H1 (cell line): Measurements from ENCODE around the gene TMTC2.

Experiments used
- ATF2 ChIP-seq: IDR thresholded peaks from 2 replicates; pipeline ENCODE4 v1.6.1; 2012; ENCODE audit warnings: low read length, inconsistent platforms
- CBX5 ChIP-seq: fragments of 300-800, 300-1000 bp; sonication (generic); IDR thresholded peaks from 2 replicates; pipeline ENCODE4 v1.7.1; 2016; ENCODE audit warnings: antibody characterized with exemption, low read length, low read depth
- CREB1 ChIP-seq: IDR thresholded peaks from 2 replicates; pipeline ENCODE4 v1.6.1; 2012; ENCODE audit warnings: inconsistent platforms
- FOSL1 ChIP-seq: IDR thresholded peaks from 2 replicates; pipeline ENCODE4 v1.6.1; 2011; ENCODE audit warnings: mild to moderate bottlenecking, low read depth, low read length, moderate library complexity; ENCODE audit not compliant: insufficient read depth
- POLR2A ChIP-seq, 2 experiments: IDR thresholded peaks; 1 replicate in 1 of 2; 2 replicates in 1 of 2; pipeline ENCODE4 v1.6.1; 2011; ENCODE audit warnings: low read depth in 2 of 2, low read length in 2 of 2, mild to moderate bottlenecking in 2 of 2; ENCODE audit errors: control extremely low read depth in 1 of 2
- POLR2AphosphoS5 ChIP-seq: IDR thresholded peaks from 2 replicates; pipeline ENCODE4 v1.6.1; 2011; ENCODE audit warnings: low read depth, low read length
- SRF ChIP-seq: IDR thresholded peaks from 2 replicates; pipeline ENCODE4 v1.6.1; 2011; ENCODE audit warnings: mild to moderate bottlenecking, low read depth, low read length, moderate library complexity
- ZNF274 ChIP-seq: IDR thresholded peaks from 2 replicates; pipeline ENCODE4 v1.7.0; 2012; ENCODE audit warnings: low read length, borderline replicate concordance; ENCODE audit errors: extremely low read depth
- TF ChIP-seq, protein P1 (sequence below), 3 experiments: IDR thresholded peaks; 1 replicate in 2 of 3; 2 replicates in 1 of 3; pipeline versions ENCODE4 v1.5.1 to v1.6.1; 2011; ENCODE audit warnings: low read length in 3 of 3, mild to moderate bottlenecking in 3 of 3, inconsistent platforms in 2 of 3, low read depth in 1 of 3, moderate library complexity in 1 of 3; ENCODE audit not compliant: insufficient read depth in 1 of 3; ENCODE audit errors: control extremely low read depth in 1 of 3

- TF ChIP-seq, protein P1, sequence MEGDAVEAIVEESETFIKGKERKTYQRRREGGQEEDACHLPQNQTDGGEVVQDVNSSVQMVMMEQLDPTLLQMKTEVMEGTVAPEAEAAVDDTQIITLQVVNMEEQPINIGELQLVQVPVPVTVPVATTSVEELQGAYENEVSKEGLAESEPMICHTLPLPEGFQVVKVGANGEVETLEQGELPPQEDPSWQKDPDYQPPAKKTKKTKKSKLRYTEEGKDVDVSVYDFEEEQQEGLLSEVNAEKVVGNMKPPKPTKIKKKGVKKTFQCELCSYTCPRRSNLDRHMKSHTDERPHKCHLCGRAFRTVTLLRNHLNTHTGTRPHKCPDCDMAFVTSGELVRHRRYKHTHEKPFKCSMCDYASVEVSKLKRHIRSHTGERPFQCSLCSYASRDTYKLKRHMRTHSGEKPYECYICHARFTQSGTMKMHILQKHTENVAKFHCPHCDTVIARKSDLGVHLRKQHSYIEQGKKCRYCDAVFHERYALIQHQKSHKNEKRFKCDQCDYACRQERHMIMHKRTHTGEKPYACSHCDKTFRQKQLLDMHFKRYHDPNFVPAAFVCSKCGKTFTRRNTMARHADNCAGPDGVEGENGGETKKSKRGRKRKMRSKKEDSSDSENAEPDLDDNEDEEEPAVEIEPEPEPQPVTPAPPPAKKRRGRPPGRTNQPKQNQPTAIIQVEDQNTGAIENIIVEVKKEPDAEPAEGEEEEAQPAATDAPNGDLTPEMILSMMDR (IDR thresholded peaks at IDR 0.05; ENCODE audit: control extremely low read depth in 1 of 3, insufficient read depth in 1 of 3, low read depth in 1 of 3, low read length in 3 of 3): peak; percentile 86 to 97 (median 93)
- TF ChIP-seq FOSL1 (no peak), ATF2 (no peak), SRF (no peak), ZNF274 (no peak), CBX5 (no peak), POLR2A (IDR thresholded peaks at IDR 0.05; ENCODE audit: control extremely low read depth in 1 of 2, low read depth in 2 of 2, low read length in 2 of 2) (no peak), POLR2AphosphoS5 (no peak), CREB1 (peak; percentile 49; the same call in 1 of the 2 replicates)
Measured at GRCh38 chr12:82685790-82686167, 927 bp upstream of the TMTC2 start.
